T-helper 17 cell (primary cell): ENCODE results near the gene ITIH1. TPM values are rescaled to one million over a fixed set of nuclear protein-coding genes. Genes with fewer than 3 reads are reported as not detected.

Source experiments
- ATAC-seq: fragments of 150-1000 bp; cut with Tn5 transposase; 2 replicates; pipeline ENCODE4 v1.10.0; 2021; ENCODE audit warnings: mild to moderate bottlenecking, moderate library complexity
- DNase-seq, 3 donors: peaks; one replicate each; pipeline versions ENCODE4 v3.0.0 to v3.0.0-alpha.2; 2020 to 2021
- H3K9me3 ChIP-seq: one replicate; pipeline ENCODE4 v1.7.0; 2013; ENCODE audit warnings: low read length, mild to moderate bottlenecking; ENCODE audit not compliant: control insufficient read depth, poor library complexity, severe bottlenecking
- H3K27ac Mint-ChIP-seq: one replicate; pipeline ENCODE4 v1.8.0; 2022; ENCODE audit warnings: mild to moderate bottlenecking, moderate library complexity, mixed read lengths
- H3K27me3 Mint-ChIP-seq: one replicate; pipeline ENCODE4 v1.8.0; 2022; ENCODE audit warnings: mixed read lengths
- H3K36me3 Mint-ChIP-seq: one replicate; pipeline ENCODE4 v1.8.0; 2022; ENCODE audit warnings: low read depth, mixed read lengths
- H3K4me1 Mint-ChIP-seq: one replicate; pipeline ENCODE4 v1.8.0; 2022; ENCODE audit warnings: mild to moderate bottlenecking, mixed read lengths
- H3K4me3 Mint-ChIP-seq: one replicate; pipeline ENCODE4 v1.8.0; 2022; ENCODE audit warnings: mild to moderate bottlenecking, moderate library complexity, mixed read lengths
- total RNA-seq, 4 donors: library from RNA in 2 of 4; stranded (reverse) in 2 of 4; gene quantifications; one replicate each; pipeline ENCODE4 v1.2.3 and lab custom pipeline; 2022 to 2026

Gene ITIH1
- total RNA-seq, 2 donors from 2014 or later = not detected

DNA sequence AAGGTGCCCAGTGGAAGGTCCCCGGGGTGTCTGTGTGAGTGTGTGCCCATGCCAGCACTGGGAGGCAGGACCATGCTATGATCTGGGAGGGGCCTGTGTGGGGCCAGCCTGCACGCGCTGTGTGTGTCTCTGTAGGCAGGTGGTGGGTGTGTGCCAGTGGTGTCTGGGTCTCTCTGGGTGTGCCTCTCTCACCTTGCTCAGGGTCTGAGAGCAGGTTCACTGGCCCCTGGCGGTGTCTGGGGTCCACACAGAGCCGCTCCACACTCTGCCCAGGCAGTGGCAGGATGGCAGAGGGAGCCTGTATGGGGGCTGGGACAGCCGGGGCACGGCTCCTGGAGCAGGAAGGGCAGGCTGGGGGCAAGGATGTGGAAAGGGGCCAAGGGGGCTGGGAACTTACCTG is 40.5 kb downstream of the ITIH1 start:
- Mint-ChIP-seq H3K4me1 (no peaks in the 10 kb centered on the region), H3K27me3 (no peaks in the 10 kb centered on the region), H3K27ac (no peak overlapping the region), H3K36me3 (no peaks in the 10 kb centered on the region), H3K4me3 (no peak overlapping the region)
- DNase-seq = no peak
- H3K9me3 ChIP-seq = no peaks in the 10 kb centered on the region
- ATAC-seq = no peak

DNA sequence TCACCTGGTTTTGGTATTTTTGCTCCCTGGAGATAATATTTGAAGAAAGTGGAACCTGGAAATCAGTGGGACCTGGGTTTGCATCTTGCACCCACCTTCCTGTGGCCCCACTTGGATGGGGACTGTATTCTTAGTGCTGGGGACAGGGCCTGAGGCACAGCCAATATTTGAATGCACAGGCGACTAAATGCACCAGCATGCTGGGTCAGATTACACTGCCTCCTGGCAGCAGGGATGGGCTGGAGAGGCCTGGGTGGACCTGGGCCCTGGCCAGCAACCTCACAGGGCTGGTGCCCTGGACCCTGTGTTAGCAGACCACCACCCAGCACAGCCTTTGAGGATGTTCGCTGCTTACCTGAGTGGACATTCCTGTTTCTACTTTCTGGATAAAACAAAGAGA is 42.5 kb downstream of the ITIH1 start:
- ATAC-seq = no peak
- Mint-ChIP-seq H3K4me3 (no peak overlapping the region), H3K27ac (no peak overlapping the region), H3K36me3 (peaks cover under 1% of the 10 kb centered on the region), H3K27me3 (no peaks in the 10 kb centered on the region), H3K4me1 (no peaks in the 10 kb centered on the region)
- H3K9me3 ChIP-seq = no peaks in the 10 kb centered on the region
- no peak for DNase-seq

DNA sequence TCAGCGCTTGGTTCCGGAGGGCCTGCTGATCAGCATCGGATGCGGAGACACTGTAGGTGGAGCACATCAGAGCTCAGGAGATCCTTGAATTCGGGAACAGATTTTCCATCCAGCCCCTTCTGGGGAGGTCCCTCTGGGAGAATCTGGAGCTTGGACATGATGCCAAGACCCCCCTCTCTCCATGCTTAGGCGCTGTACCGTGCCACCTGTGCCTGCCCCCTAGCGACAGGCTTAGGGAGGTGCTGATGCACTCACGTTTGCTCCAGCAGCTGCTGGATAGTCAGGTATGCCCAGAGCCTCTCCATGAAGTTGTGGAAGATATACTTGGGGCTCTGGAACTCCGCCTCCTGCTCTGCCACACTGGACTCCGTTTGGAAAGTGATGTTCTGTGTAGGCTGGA is 43.3 kb downstream of the ITIH1 start:
- no peak overlapping the region for H3K4me3 Mint-ChIP-seq
- H3K27me3 Mint-ChIP-seq = no peaks in the 10 kb centered on the region
- H3K4me1 Mint-ChIP-seq = no peaks in the 10 kb centered on the region
- no peak overlapping the region for H3K27ac Mint-ChIP-seq
- no peak for ATAC-seq
- peaks cover 3% of the 10 kb centered on the region for H3K36me3 Mint-ChIP-seq
- no peak for DNase-seq
- no peaks in the 10 kb centered on the region for H3K9me3 ChIP-seq

DNA sequence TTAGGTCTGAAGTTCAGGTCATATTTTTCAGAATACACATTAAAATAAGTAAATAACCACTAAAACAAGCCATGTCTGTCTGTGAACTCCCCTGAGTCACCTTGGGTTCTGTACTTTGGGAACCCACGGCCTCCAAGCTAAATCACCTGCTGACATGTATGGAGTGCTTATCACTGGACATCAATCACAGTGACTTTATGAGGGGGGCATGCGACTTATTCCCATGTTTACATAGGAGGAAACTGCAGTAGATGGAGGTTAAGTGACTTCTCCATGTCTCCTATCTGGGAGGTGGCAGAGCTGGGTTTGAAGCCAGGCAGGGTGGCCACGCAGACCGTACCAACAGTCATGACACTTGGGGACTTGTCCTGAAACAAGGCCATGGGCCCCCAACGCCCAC is 45.0 kb downstream of the ITIH1 start:
- ATAC-seq = no peak
- H3K27ac Mint-ChIP-seq = no peak overlapping the region

DNA sequence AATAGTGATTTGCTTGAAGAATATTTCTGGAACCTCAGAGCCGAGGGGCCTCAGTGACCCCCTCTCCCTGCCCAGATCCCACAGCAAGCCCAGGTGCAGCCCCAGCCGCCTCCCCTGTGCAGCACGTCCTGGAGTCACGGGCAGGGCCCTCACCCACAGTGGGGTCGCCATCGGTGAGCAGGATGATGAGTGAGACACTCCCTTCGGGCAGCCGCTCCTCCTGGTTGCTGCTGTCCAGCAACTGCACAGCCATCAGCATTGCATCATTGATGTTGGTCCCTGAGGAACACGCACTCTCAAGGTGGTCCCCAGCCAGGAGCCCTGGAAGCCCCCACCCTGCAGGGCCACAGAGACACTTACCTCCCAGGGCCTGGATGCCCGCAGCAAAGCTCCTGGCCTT is 46.6 kb downstream of the ITIH1 start:
- H3K4me1 Mint-ChIP-seq = no peaks in the 10 kb centered on the region
- no peaks in the 10 kb centered on the region for H3K27me3 Mint-ChIP-seq
- ATAC-seq = no peak
- no peaks in the 10 kb centered on the region for H3K9me3 ChIP-seq
- peaks cover 3% of the 10 kb centered on the region for H3K36me3 Mint-ChIP-seq
- H3K4me3 Mint-ChIP-seq = no peak overlapping the region
- DNase-seq = no peak
- H3K27ac Mint-ChIP-seq = no peak overlapping the region

More for the DNA sequence above, 45.0 kb downstream of the ITIH1 start:
- peaks cover 3% of the 10 kb centered on the region for H3K36me3 Mint-ChIP-seq
- no peak for DNase-seq
- H3K9me3 ChIP-seq = no peaks in the 10 kb centered on the region
- H3K4me3 Mint-ChIP-seq = no peak overlapping the region
- H3K4me1 Mint-ChIP-seq = no peaks in the 10 kb centered on the region
- no peaks in the 10 kb centered on the region for H3K27me3 Mint-ChIP-seq

DNA sequence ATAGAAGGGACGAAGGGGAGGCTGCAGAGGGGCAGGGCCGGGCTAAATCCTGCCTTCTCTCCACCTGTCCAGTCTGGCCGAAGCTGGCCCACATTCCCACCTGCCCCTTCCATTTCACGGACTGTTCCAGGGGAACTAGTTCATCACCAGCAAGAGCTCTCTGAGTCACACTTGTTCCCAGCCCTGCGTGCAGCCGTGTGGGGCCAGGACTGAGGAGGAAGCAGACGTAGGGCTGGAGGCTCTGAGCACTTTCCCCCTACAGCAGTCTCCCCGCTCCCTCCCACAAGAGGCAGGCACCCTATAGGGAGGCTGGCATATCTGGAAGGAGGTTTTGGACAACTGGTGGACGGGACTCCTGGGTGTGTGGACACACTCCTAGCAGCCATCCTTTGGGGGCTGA is 50.0 kb downstream of the ITIH1 start:
- ATAC-seq (no peak), DNase-seq (no peak)
- H3K27ac Mint-ChIP-seq = no peak overlapping the region
- H3K36me3 Mint-ChIP-seq = peaks cover 3% of the 10 kb centered on the region
- H3K9me3 ChIP-seq = no peaks in the 10 kb centered on the region
- H3K4me3 Mint-ChIP-seq = no peak overlapping the region
- H3K27me3 Mint-ChIP-seq = no peaks in the 10 kb centered on the region
- no peaks in the 10 kb centered on the region for H3K4me1 Mint-ChIP-seq

DNA sequence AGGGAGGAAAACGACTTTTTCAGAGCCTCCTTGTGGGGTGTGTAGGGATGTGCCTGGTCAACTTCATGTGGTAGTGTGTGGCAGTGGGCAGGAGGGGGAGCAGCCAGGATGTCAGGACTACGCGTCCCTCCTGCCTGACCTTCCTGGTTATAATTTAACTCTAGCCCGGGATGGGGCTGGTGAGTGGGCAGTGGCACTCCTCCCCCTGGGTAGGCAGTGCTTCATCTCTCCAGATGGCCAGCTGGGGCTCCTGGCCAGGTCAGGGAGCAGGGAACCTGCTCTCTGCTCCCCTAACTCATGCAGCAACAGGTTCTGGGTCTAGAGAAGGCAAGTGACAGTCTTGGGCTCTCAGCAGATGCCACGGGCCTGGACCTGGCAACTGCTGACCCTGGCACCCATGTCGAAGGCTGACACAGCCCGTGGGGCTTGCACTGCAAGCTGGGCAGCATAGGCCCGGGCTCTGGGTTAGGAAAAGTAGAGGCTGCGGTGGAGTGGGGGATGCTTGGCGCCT is 50.5 kb downstream of the ITIH1 start:
- no peak overlapping the region for H3K4me3 Mint-ChIP-seq
- DNase-seq (no peak), ATAC-seq (no peak)
- H3K4me1 Mint-ChIP-seq = no peaks in the 10 kb centered on the region
- H3K27ac Mint-ChIP-seq = no peak overlapping the region
- H3K27me3 Mint-ChIP-seq = no peaks in the 10 kb centered on the region
- no peaks in the 10 kb centered on the region for H3K9me3 ChIP-seq
- peaks cover 3% of the 10 kb centered on the region for H3K36me3 Mint-ChIP-seq

DNA sequence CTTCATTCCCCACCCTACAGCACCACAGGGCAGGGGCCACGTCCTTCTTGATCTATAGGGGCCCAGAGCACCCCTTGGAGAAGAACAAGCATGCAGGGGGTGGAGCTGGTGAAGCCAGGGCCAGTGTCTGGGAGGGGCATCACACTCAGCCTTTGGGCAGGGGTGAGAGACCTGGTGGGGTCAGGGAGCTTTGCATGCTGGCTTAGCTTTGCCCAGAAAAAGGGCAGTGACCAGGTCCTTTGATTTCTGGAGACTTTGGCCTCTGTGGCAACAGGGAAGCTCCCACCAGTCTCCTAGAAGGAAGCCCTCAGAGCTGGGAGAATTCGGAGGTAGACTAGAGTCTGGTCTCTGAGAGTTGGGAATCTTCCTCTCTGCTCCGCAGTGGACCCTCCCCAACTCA is 52.1 kb downstream of the ITIH1 start:
- Mint-ChIP-seq H3K4me3 (no peak overlapping the region), H3K4me1 (peaks cover 2% of the 10 kb centered on the region), H3K36me3 (peaks cover 3% of the 10 kb centered on the region), H3K27ac (no peak overlapping the region), H3K27me3 (no peaks in the 10 kb centered on the region)
- no peak for ATAC-seq
- no peak for DNase-seq
- no peaks in the 10 kb centered on the region for H3K9me3 ChIP-seq

DNA sequence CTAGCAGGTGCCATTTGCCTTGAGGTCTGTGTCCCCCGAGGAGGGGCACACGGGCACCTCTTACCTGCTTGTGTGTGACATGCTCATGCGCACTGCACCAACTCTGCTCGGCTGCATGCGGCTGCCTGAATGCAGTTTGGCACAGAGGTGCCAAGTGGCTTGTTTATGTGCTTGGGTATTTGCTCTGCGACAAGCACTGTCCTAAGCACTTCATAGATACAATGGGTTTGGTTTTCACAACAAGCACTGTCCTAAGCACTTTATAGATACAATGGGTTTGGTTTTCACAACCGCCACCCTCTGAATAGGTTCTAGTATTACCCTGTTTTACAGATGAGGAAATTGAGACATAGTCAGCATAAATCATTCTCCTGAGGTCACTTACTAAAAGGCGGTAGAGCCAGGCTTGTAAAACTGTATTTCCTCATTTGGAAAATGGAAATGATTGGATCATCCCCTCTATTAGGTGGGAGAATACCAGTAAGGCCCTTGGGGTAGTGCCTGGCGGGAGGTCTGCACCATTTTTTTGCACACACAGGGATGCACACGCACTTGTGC is 52.6 kb downstream of the ITIH1 start:
- Mint-ChIP-seq H3K36me3 (peaks cover 1% of the 10 kb centered on the region), H3K27me3 (no peaks in the 10 kb centered on the region), H3K27ac (no peak overlapping the region), H3K4me1 (peaks cover 2% of the 10 kb centered on the region), H3K4me3 (no peak overlapping the region)
- DNase-seq = no peak
- no peaks in the 10 kb centered on the region for H3K9me3 ChIP-seq
- ATAC-seq = no peak

DNA sequence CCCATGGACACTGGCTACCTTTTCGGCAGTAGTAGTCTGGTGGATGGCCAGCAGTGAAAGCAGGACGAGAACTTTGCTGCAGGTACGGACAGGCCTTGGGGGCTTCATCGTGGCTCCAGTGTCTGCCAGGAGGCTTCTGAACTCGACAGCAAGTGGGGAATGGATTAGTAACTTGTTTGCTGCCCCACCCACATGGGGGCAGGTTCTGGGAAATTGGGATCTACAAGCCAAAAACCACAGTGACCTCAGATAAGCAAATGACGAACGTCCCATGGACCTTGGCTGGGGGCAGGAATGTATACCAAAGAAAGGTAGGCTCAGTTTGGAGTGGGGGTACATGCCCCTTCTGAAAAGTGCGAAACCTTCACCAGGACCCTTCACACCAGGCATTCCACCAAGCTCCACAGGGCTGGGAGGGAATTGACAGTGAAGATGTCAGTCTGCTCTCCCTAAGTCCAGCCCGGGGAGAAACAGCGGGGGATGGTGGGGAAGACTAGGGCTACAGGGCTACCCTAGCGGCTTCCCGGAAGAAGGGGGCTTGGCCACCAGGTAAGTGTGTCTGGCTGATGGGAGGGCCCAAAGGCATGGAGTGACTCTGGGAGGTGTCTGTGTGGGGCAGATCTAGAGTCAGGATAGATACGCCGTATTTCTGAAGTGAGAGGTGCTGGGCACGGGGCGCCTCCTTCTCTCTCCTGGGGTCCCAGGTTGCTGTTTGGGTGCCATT is 53.3 kb downstream of the ITIH1 start, which contains the start of gene ITIH4:
ITIH4 (minus strand) TSS at position 138 of the 724 bp plus-strand sequence; CDS start at position 108, 30 bp downstream.
- no peak within 1 kb of the TSS for H3K4me3 Mint-ChIP-seq
- no peaks in the 10 kb centered on the region for H3K9me3 ChIP-seq
- no peaks in the 10 kb centered on the region for H3K36me3 Mint-ChIP-seq
- ATAC-seq = no peak
- H3K4me1 Mint-ChIP-seq = peaks cover 2% of the 10 kb centered on the region
- DNase-seq = no peak
- no peaks in the 10 kb centered on the region for H3K27me3 Mint-ChIP-seq
- no peak within 1 kb of the TSS for H3K27ac Mint-ChIP-seq

DNA sequence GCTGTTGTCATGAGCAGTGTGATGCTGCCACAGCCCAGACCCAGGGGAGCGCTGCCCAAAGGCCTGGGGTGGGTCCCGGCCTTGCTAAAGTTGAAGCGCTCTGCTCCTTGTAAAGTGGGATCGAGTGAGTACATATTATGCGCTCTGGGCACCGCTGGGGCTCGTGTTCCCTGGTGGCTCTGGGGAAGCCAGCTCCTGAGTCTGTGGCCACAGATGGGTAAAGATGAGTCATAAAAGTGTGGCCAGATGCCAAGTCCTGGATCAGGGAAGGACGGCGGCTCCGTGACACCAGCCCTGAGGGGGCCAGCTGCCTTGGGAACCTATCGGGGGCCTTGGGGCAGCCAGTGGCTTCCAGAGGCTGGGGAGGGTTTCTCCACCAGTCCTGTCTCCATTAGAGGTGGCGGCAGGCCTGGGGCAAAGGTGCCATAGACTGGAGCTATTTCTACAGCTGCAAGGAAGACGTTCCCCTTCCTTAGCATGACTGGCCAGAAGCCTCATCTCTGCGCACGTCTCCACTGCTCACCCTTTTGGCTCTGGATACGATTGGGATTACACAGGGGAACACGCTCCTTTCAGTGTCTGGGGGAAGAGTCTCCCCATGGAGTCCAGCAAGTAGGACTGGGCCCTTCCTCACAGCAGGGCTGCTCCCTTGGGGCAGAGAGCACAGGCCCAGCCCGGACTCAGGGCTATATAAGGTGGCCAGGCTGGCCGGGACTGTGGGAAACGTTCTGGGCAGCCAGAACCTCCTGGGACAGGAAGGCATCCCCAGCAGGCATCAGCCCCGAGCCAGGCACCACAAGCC is 54.3 kb downstream of the ITIH1 start:
- Mint-ChIP-seq H3K4me3 (no peak overlapping the region), H3K36me3 (no peaks in the 10 kb centered on the region), H3K27ac (peak overlapping the region; percentile 59)

DNA sequence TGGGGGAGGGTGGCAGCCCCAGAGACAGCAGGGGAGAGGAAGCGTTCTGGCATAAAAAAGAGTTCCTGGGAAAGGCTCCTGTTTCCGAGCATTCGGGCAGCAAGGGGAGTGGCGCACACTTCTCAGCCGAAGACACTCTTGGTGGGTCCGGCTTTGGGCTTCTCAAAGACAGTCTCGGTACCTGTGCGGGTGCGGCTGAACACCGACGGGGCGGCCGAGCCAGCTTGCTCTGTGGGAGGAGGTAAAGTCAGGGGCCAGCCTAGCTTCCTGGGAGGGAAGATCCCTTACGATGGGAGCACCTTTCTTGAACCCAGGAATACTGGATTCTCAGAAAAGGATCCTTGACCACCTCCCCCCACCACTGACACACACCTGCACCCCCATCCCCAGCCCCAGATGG is 55.8 kb downstream of the ITIH1 start:
- Mint-ChIP-seq H3K27ac (no peak overlapping the region), H3K27me3 (no peaks in the 10 kb centered on the region), H3K4me1 (peaks cover 13% of the 10 kb centered on the region), H3K36me3 (no peaks in the 10 kb centered on the region), H3K4me3 (no peak overlapping the region)
- H3K9me3 ChIP-seq = no peaks in the 10 kb centered on the region
- ATAC-seq (no peak), DNase-seq (no peak)

More for the DNA sequence above, 54.3 kb downstream of the ITIH1 start:
- no peak for DNase-seq
- ATAC-seq = no peak
- Mint-ChIP-seq H3K27me3 (no peaks in the 10 kb centered on the region), H3K4me1 (peaks cover 3% of the 10 kb centered on the region)
- H3K9me3 ChIP-seq = no peaks in the 10 kb centered on the region

DNA sequence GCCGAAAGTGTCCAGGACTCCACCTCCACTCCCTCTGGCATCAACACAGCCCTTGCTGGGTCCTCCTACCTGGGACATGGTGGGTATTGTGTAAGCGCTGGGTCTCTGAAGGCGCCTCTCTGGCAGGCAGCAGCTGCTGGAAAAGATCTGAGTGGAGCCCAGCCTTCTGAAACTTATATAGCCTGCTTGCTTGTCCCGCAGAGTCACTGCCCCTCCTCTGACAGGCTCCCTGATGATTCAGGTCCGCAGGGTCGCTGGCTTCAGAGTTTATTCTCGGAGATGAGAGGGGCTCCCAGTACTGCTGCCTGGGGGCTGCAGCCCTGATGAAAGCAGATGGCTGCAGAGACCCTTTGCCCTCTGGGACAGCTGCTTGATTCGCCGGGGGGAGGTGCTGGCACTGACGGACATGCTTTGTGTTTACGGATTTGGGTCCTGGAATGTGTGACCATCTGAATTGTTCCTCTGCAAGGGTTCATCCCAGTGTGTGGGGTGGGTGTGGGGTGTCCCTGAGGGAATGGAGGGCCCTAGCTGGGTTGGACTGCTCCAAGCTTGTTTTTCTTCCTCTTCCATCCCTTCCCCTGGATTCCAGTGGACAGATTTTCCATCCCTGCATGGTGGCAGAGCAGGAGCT is 57.6 kb downstream of the ITIH1 start, which contains the start of gene MUSTN1:
MUSTN1 (minus strand) TSS at position 149 of the 631 bp plus-strand sequence; CDS start at position 78, 71 bp downstream.
- ATAC-seq (no peak), DNase-seq (no peak)
- no peaks in the 10 kb centered on the region for H3K27me3 Mint-ChIP-seq
- no peak within 1 kb of the TSS for H3K4me3 Mint-ChIP-seq
- no peak within 1 kb of the TSS for H3K27ac Mint-ChIP-seq
- H3K36me3 Mint-ChIP-seq = no peaks in the 10 kb centered on the region
- H3K9me3 ChIP-seq = no peaks in the 10 kb centered on the region
- peaks cover 23% of the 10 kb centered on the region for H3K4me1 Mint-ChIP-seq
